IMR-90 (cell line): ENCODE measurements around the gene SIGLECL1. TPM values are rescaled to one million over a fixed set of nuclear protein-coding genes. Genes with fewer than 3 reads are reported as not detected.

ENCODE experiments used
- ATAC-seq: fragments of 200-7000 bp; cut with Tn5 transposase; 2 replicates; pipeline ENCODE4 v1.9.1; 2020; ENCODE audit warnings: low read depth, mild to moderate bottlenecking, moderate library complexity
- BruUV-seq: library from RNA; stranded (reverse); fragments of 400-500 nt; replicated peaks from 2 replicates; lab custom pipeline; 2021; lab: Mats Ljungman, UMichigan
- CTCF ChIA-PET: fragments of 300-600 bp; formaldehyde crosslinking; extraction: SDS; loops from one replicate; lab custom pipeline; 2021; ENCODE audit warnings: antibody characterized with exemption; lab: Yijun Ruan, JAX
- POLR2A ChIA-PET: fragments of 300-600 bp; sonication (Branson Sonifier 250); formaldehyde crosslinking; loops from one replicate; lab custom pipeline; 2022; ENCODE audit warnings: antibody characterized with exemption; ENCODE audit not compliant: unreplicated experiment; lab: Charles Lee
- DNase-seq: peaks from one replicate; pipeline ENCODE4 v3.0.0; 2013
- H2AFZ ChIP-seq: replicated peaks from 2 replicates; pipeline ENCODE3; 2013; ENCODE audit warnings: low read length, mild to moderate bottlenecking; ENCODE audit not compliant: poor library complexity
- H2AK5ac ChIP-seq: 2 replicates; pipeline ENCODE4 v1.6.1; 2013; ENCODE audit warnings: low read depth, low read length, inconsistent platforms
- H2AK9ac ChIP-seq: replicated peaks from 2 replicates; pipeline ENCODE3; 2013; ENCODE audit warnings: mild to moderate bottlenecking, low read depth, low read length, moderate library complexity; ENCODE audit not compliant: poor library complexity
- H2BK120ac ChIP-seq: 2 replicates; pipeline ENCODE4 v1.6.1; 2013; ENCODE audit warnings: low read depth, low read length, inconsistent platforms
- H2BK15ac ChIP-seq: 3 replicates; pipeline ENCODE4 v1.6.1; 2013; ENCODE audit warnings: low read depth, low read length, inconsistent platforms
- H2BK20ac ChIP-seq: 2 replicates; pipeline ENCODE4 v1.6.1; 2013; ENCODE audit warnings: low read depth, mild to moderate bottlenecking, inconsistent platforms, low read length, moderate library complexity
- H2BK5ac ChIP-seq: 2 replicates; pipeline ENCODE4 v1.6.1; 2013; ENCODE audit warnings: mild to moderate bottlenecking, low read depth, low read length, inconsistent platforms; ENCODE audit not compliant: poor library complexity, severe bottlenecking
- H3K14ac ChIP-seq: replicated peaks from 2 replicates; pipeline ENCODE4 v1.6.1; 2013; ENCODE audit warnings: low read depth, low read length, inconsistent platforms
- H3K18ac ChIP-seq: 2 replicates; pipeline ENCODE4 v1.6.1; 2013; ENCODE audit warnings: low read depth, low read length, control low read depth
- H3K23ac ChIP-seq: 2 replicates; pipeline ENCODE4 v1.6.1; 2013; ENCODE audit warnings: low read depth, low read length, inconsistent platforms
- H3K27ac ChIP-seq: 2 replicates; pipeline ENCODE4 v1.5.1; 2013; ENCODE audit warnings: mild to moderate bottlenecking, control low read depth, low read length; ENCODE audit not compliant: insufficient read depth
- H3K27me3 ChIP-seq: 2 replicates; pipeline ENCODE4 v1.6.1; 2013; ENCODE audit warnings: low read length; ENCODE audit not compliant: control insufficient read depth, insufficient read depth
- H3K36me3 ChIP-seq: 2 replicates; pipeline ENCODE4 v1.6.1; 2013; ENCODE audit warnings: low read length, mixed read lengths; ENCODE audit not compliant: control insufficient read depth, insufficient read depth
- H3K4ac ChIP-seq: 2 replicates; pipeline ENCODE4 v1.6.1; 2013; ENCODE audit warnings: low read depth, low read length, inconsistent platforms
- H3K4me1 ChIP-seq: 2 replicates; pipeline ENCODE4 v1.6.1; 2013; ENCODE audit warnings: low read length, mixed read lengths; ENCODE audit not compliant: control insufficient read depth, insufficient read depth
- H3K4me2 ChIP-seq: 2 replicates; pipeline ENCODE4 v1.6.1; 2013; ENCODE audit warnings: low read depth, mild to moderate bottlenecking, control low read depth, low read length, moderate library complexity
- H3K4me3 ChIP-seq: 2 replicates; pipeline ENCODE4 v1.5.1; 2013; ENCODE audit warnings: low read depth, mild to moderate bottlenecking, control low read depth, low read length, moderate library complexity; ENCODE audit not compliant: insufficient read depth
- H3K56ac ChIP-seq: 2 replicates; pipeline ENCODE4 v1.6.1; 2013; ENCODE audit warnings: low read length, inconsistent platforms; ENCODE audit not compliant: insufficient read depth; ENCODE audit errors: extremely low read depth
- H3K79me1 ChIP-seq, 2 experiments: 2 replicates each; pipeline ENCODE4 v1.6.1; 2013; ENCODE audit warnings: low read length in 2 of 2, inconsistent platforms in 1 of 2, low read depth in 1 of 2
- H3K9ac ChIP-seq: 2 replicates; pipeline ENCODE4 v1.6.1; 2013; ENCODE audit warnings: low read depth, low read length, control low read depth
- H3K9me1 ChIP-seq: 2 replicates; pipeline ENCODE4 v1.6.1; 2013; ENCODE audit warnings: low read length, inconsistent platforms; ENCODE audit not compliant: insufficient read depth
- H3K9me3 ChIP-seq: 2 replicates; pipeline ENCODE4 v1.6.1; 2013; ENCODE audit warnings: low read length; ENCODE audit not compliant: control insufficient read depth, insufficient read depth
- H4K20me1 ChIP-seq: 2 replicates; pipeline ENCODE4 v1.6.1; 2013; ENCODE audit warnings: low read length, inconsistent platforms; ENCODE audit not compliant: insufficient read depth
- H4K5ac ChIP-seq: 2 replicates; pipeline ENCODE4 v1.6.1; 2013; ENCODE audit warnings: mild to moderate bottlenecking, low read depth, low read length, control low read depth
- H4K8ac ChIP-seq, 2 experiments: 2 replicates each; pipeline ENCODE4 v1.6.1; 2013; ENCODE audit warnings: low read depth in 2 of 2, low read length in 2 of 2, control low read depth in 1 of 2, inconsistent platforms in 1 of 2
- H4K91ac ChIP-seq: 2 replicates; pipeline ENCODE4 v1.6.1; 2013; ENCODE audit warnings: low read depth, low read length, inconsistent platforms; ENCODE audit not compliant: insufficient read depth
- BHLHE40 ChIP-seq: fragments of 150-350 bp; IDR thresholded peaks from 2 replicates; pipeline ENCODE4 v1.6.1; 2016; ENCODE audit warnings: mild to moderate bottlenecking, low read depth, low read length
- CEBPB ChIP-seq: IDR thresholded peaks from 2 replicates; pipeline ENCODE4 v1.6.1; 2012; ENCODE audit warnings: low read depth, low read length, improper control_type of control experiment
- CHD1 ChIP-seq: IDR thresholded peaks from 2 replicates; pipeline ENCODE4 v1.6.1; 2012; ENCODE audit warnings: low read depth, low read length, improper control_type of control experiment
- CTCF ChIP-seq: conservative IDR thresholded peaks from 2 replicates; pipeline ENCODE4 v1.5.1; 2012; ENCODE audit warnings: mild to moderate bottlenecking, low read depth, low read length, improper control_type of control experiment
- ELK1 ChIP-seq: fragments of 150-350 bp; IDR thresholded peaks from 2 replicates; pipeline ENCODE4 v1.6.1; 2016; ENCODE audit warnings: low read depth, mild to moderate bottlenecking, low read length, moderate library complexity, borderline replicate concordance
- FOS ChIP-seq: fragments of 150-350 bp; IDR thresholded peaks from 2 replicates; pipeline ENCODE4 v1.6.1; 2016; ENCODE audit warnings: low read depth, low read length
- MAFK ChIP-seq: IDR thresholded peaks from 2 replicates; pipeline ENCODE4 v1.6.1; 2012; ENCODE audit warnings: low read depth, low read length, improper control_type of control experiment
- MAZ ChIP-seq: IDR thresholded peaks from 2 replicates; pipeline ENCODE4 v1.6.1; 2012; ENCODE audit warnings: low read depth, mild to moderate bottlenecking, low read length, improper control_type of control experiment, moderate library complexity, borderline replicate concordance
- MXI1 ChIP-seq: IDR thresholded peaks from 2 replicates; pipeline ENCODE4 v1.6.1; 2012; ENCODE audit warnings: low read depth, mild to moderate bottlenecking, low read length, moderate library complexity, borderline replicate concordance
- NFE2L2 ChIP-seq: fragments of 150-350 bp; IDR thresholded peaks from 2 replicates; pipeline ENCODE4 v1.6.1; 2016; ENCODE audit warnings: low read depth, mild to moderate bottlenecking, low read length
- POLR2A ChIP-seq: IDR thresholded peaks from 2 replicates; pipeline ENCODE4 v1.6.1; 2012; ENCODE audit warnings: mild to moderate bottlenecking, low read depth, low read length
- RAD21 ChIP-seq: IDR thresholded peaks from 2 replicates; pipeline ENCODE4 v1.6.1; 2012; ENCODE audit warnings: low read length, improper control_type of control experiment
- RCOR1 ChIP-seq: IDR thresholded peaks from 2 replicates; pipeline ENCODE4 v1.6.1; 2012; ENCODE audit warnings: mild to moderate bottlenecking, low read length, improper control_type of control experiment; ENCODE audit not compliant: insufficient replicate concordance
- RFX5 ChIP-seq: IDR thresholded peaks from 2 replicates; pipeline ENCODE4 v1.8.0; 2012; ENCODE audit warnings: low read depth, mild to moderate bottlenecking, low read length, moderate library complexity
- SMC3 ChIP-seq: fragments of 150-350 bp; IDR thresholded peaks from 2 replicates; pipeline ENCODE4 v1.6.1; 2016; ENCODE audit warnings: low read depth, mild to moderate bottlenecking, antibody characterized with exemption, low read length, moderate library complexity
- USF2 ChIP-seq: fragments of 150-350 bp; IDR thresholded peaks from 2 replicates; pipeline ENCODE4 v1.6.1; 2017; ENCODE audit warnings: mild to moderate bottlenecking, antibody characterized with exemption, low read length, low read depth
- WGBS, 2 experiments: methylation state at CpG; one replicate each; pipeline versions ENCODE4 v1.1.5 to v1.1.7; 2013; ENCODE audit warnings: missing lambda C conversion rate in 2 of 2; ENCODE audit not compliant: insufficient read length in 1 of 2; ENCODE audit errors: extremely low coverage in 2 of 2; 5-methylcytosine and 5-hydroxymethylcytosine counted together
- dilution Hi-C: fragments of 300-500 bp; cut with HindIII; formaldehyde crosslinking; loops from one replicate; pipeline ENCODE4 v1.14.3; 2018; ENCODE audit warnings: low sequenced_read_pairs; ENCODE audit not compliant: unreplicated experiment
- in situ Hi-C: fragments of 300-500 bp; cut with MboI; formaldehyde crosslinking; loops from 3 replicates; pipeline ENCODE4 v1.14.3; 2019; ENCODE audit warnings: low sequenced_read_pairs, inconsistent platforms, mixed read lengths
- intact Hi-C: fragments of 100-400 bp; cut with micrococcal nuclease; formaldehyde crosslinking; loops from 2 replicates; pipeline ENCODE4 v1.10.0; 2022
- polyA plus RNA-seq, 3 experiments: library from polyadenylated mRNA; depleted of rRNA; stranded (reverse); fragments of >200 nt; gene quantifications; 2 replicates each; pipeline ENCODE4 v1.2.3, GENCODE V29; 2012; ENCODE audit warnings: low replicate concordance in 1 of 3
- total RNA-seq: library from RNA; depleted of rRNA; stranded (reverse); fragments of >200 nt; gene quantifications from 2 replicates; pipeline ENCODE4 v1.2.3, GENCODE V29; 2012

SIGLECL1 gene
- total and polyA plus RNA-seq, 2 of the 4 experiments (the other 2 are of a cell fraction): not detected

GRCh38 chr19:51210191-51210784 lies 40.6 kb upstream of the SIGLECL1 start:
- no peak overlapping the region for H2AK5ac ChIP-seq
- no CpG with 5 or more reads among the region's 6 CpGs for WGBS, 2 experiments

More at GRCh38 chr19:51210191-51210784, 40.6 kb upstream of the SIGLECL1 start:
- Histone ChIP-seq H2BK15ac (no peak overlapping the region), H4K8ac (no peak overlapping the region), H3K9ac (no peak overlapping the region), H3K4me3 (no peak overlapping the region), H3K4ac (no peak overlapping the region), H3K9me1 (no peaks in the 10 kb centered on the region), H2BK20ac (no peak overlapping the region), H3K4me2 (no peak overlapping the region), H3K79me1 (no peaks in the 10 kb centered on the region), H3K27ac (no peak overlapping the region), H3K14ac (no peak overlapping the region), H3K56ac (no peak overlapping the region), H2AFZ (no peak overlapping the region), H3K27me3 (no peaks in the 10 kb centered on the region), H3K18ac (no peak overlapping the region), H3K9me3 (peaks cover 12% of the 10 kb centered on the region), H2AK9ac (no peak overlapping the region), H3K4me1 (no peaks in the 10 kb centered on the region), H3K36me3 (no peaks in the 10 kb centered on the region), H4K5ac (no peak overlapping the region), H4K20me1 (no peaks in the 10 kb centered on the region), H3K23ac (no peak overlapping the region), H2BK5ac (no peak overlapping the region), H4K91ac (no peak overlapping the region), H2BK120ac (no peak overlapping the region)
- BruUV-seq: no TSS peak
- CTCF ChIA-PET: no interaction called here
- POLR2A ChIA-PET: no interaction called here
- intact Hi-C loops (no loop called here), in situ Hi-C loops (no loop called here), dilution Hi-C loops (no loop called here)
- ATAC-seq (no peak), DNase-seq (no peak)
- no peak for TF ChIP-seq BHLHE40
- TF ChIP-seq MAFK: no peak
- TF ChIP-seq RCOR1: no peak
- TF ChIP-seq RAD21: no peak
- no peak for TF ChIP-seq USF2
- no peak for TF ChIP-seq CHD1
- no peak for TF ChIP-seq MAZ
- TF ChIP-seq ELK1: no peak
- no peak for TF ChIP-seq CEBPB
- no peak for TF ChIP-seq SMC3
- TF ChIP-seq FOS: no peak
- TF ChIP-seq POLR2A: no peak
- no peak for TF ChIP-seq NFE2L2
- TF ChIP-seq CTCF: no peak
- no peak for TF ChIP-seq RFX5
- no peak for TF ChIP-seq MXI1
